IMR-90 (cell line): ENCODE results near the gene GNRH2. TPM values are rescaled to one million over a fixed set of nuclear protein-coding genes. Genes with fewer than 3 reads are reported as not detected.

Experiments used
- ATAC-seq: fragments of 200-7000 bp; cut with Tn5 transposase; 2 replicates; pipeline ENCODE4 v1.9.1; 2020; ENCODE audit warnings: low read depth, mild to moderate bottlenecking, moderate library complexity
- BruUV-seq: library from RNA; stranded (reverse); fragments of 400-500 nt; replicated peaks from 2 replicates; lab custom pipeline; 2021; lab: Mats Ljungman, UMichigan
- CTCF ChIA-PET: fragments of 300-600 bp; formaldehyde crosslinking; extraction: SDS; loops from one replicate; lab custom pipeline; 2021; ENCODE audit warnings: antibody characterized with exemption; lab: Yijun Ruan, JAX
- POLR2A ChIA-PET: fragments of 300-600 bp; sonication (Branson Sonifier 250); formaldehyde crosslinking; loops from one replicate; lab custom pipeline; 2022; ENCODE audit warnings: antibody characterized with exemption; ENCODE audit not compliant: unreplicated experiment; lab: Charles Lee
- DNase-seq: peaks from one replicate; pipeline ENCODE4 v3.0.0; 2013
- H2AFZ ChIP-seq: replicated peaks from 2 replicates; pipeline ENCODE3; 2013; ENCODE audit warnings: low read length, mild to moderate bottlenecking; ENCODE audit not compliant: poor library complexity
- H2AK5ac ChIP-seq: 2 replicates; pipeline ENCODE4 v1.6.1; 2013; ENCODE audit warnings: low read depth, low read length, inconsistent platforms
- H2AK9ac ChIP-seq: replicated peaks from 2 replicates; pipeline ENCODE3; 2013; ENCODE audit warnings: mild to moderate bottlenecking, low read depth, low read length, moderate library complexity; ENCODE audit not compliant: poor library complexity
- H2BK120ac ChIP-seq: 2 replicates; pipeline ENCODE4 v1.6.1; 2013; ENCODE audit warnings: low read depth, low read length, inconsistent platforms
- H2BK15ac ChIP-seq: 3 replicates; pipeline ENCODE4 v1.6.1; 2013; ENCODE audit warnings: low read depth, low read length, inconsistent platforms
- H2BK20ac ChIP-seq: 2 replicates; pipeline ENCODE4 v1.6.1; 2013; ENCODE audit warnings: low read depth, mild to moderate bottlenecking, inconsistent platforms, low read length, moderate library complexity
- H2BK5ac ChIP-seq: 2 replicates; pipeline ENCODE4 v1.6.1; 2013; ENCODE audit warnings: mild to moderate bottlenecking, low read depth, low read length, inconsistent platforms; ENCODE audit not compliant: poor library complexity, severe bottlenecking
- H3K14ac ChIP-seq: replicated peaks from 2 replicates; pipeline ENCODE4 v1.6.1; 2013; ENCODE audit warnings: low read depth, low read length, inconsistent platforms
- H3K18ac ChIP-seq: 2 replicates; pipeline ENCODE4 v1.6.1; 2013; ENCODE audit warnings: low read depth, low read length, control low read depth
- H3K23ac ChIP-seq: 2 replicates; pipeline ENCODE4 v1.6.1; 2013; ENCODE audit warnings: low read depth, low read length, inconsistent platforms
- H3K27ac ChIP-seq: 2 replicates; pipeline ENCODE4 v1.5.1; 2013; ENCODE audit warnings: mild to moderate bottlenecking, control low read depth, low read length; ENCODE audit not compliant: insufficient read depth
- H3K27me3 ChIP-seq: 2 replicates; pipeline ENCODE4 v1.6.1; 2013; ENCODE audit warnings: low read length; ENCODE audit not compliant: control insufficient read depth, insufficient read depth
- H3K36me3 ChIP-seq: 2 replicates; pipeline ENCODE4 v1.6.1; 2013; ENCODE audit warnings: low read length, mixed read lengths; ENCODE audit not compliant: control insufficient read depth, insufficient read depth
- H3K4ac ChIP-seq: 2 replicates; pipeline ENCODE4 v1.6.1; 2013; ENCODE audit warnings: low read depth, low read length, inconsistent platforms
- H3K4me1 ChIP-seq: 2 replicates; pipeline ENCODE4 v1.6.1; 2013; ENCODE audit warnings: low read length, mixed read lengths; ENCODE audit not compliant: control insufficient read depth, insufficient read depth
- H3K4me2 ChIP-seq: 2 replicates; pipeline ENCODE4 v1.6.1; 2013; ENCODE audit warnings: low read depth, mild to moderate bottlenecking, control low read depth, low read length, moderate library complexity
- H3K4me3 ChIP-seq: 2 replicates; pipeline ENCODE4 v1.5.1; 2013; ENCODE audit warnings: low read depth, mild to moderate bottlenecking, control low read depth, low read length, moderate library complexity; ENCODE audit not compliant: insufficient read depth
- H3K56ac ChIP-seq: 2 replicates; pipeline ENCODE4 v1.6.1; 2013; ENCODE audit warnings: low read length, inconsistent platforms; ENCODE audit not compliant: insufficient read depth; ENCODE audit errors: extremely low read depth
- H3K79me1 ChIP-seq, 2 experiments: 2 replicates each; pipeline ENCODE4 v1.6.1; 2013; ENCODE audit warnings: low read length in 2 of 2, inconsistent platforms in 1 of 2, low read depth in 1 of 2
- H3K9ac ChIP-seq: 2 replicates; pipeline ENCODE4 v1.6.1; 2013; ENCODE audit warnings: low read depth, low read length, control low read depth
- H3K9me1 ChIP-seq: 2 replicates; pipeline ENCODE4 v1.6.1; 2013; ENCODE audit warnings: low read length, inconsistent platforms; ENCODE audit not compliant: insufficient read depth
- H3K9me3 ChIP-seq: 2 replicates; pipeline ENCODE4 v1.6.1; 2013; ENCODE audit warnings: low read length; ENCODE audit not compliant: control insufficient read depth, insufficient read depth
- H4K20me1 ChIP-seq: 2 replicates; pipeline ENCODE4 v1.6.1; 2013; ENCODE audit warnings: low read length, inconsistent platforms; ENCODE audit not compliant: insufficient read depth
- H4K5ac ChIP-seq: 2 replicates; pipeline ENCODE4 v1.6.1; 2013; ENCODE audit warnings: mild to moderate bottlenecking, low read depth, low read length, control low read depth
- H4K8ac ChIP-seq, 2 experiments: 2 replicates each; pipeline ENCODE4 v1.6.1; 2013; ENCODE audit warnings: low read depth in 2 of 2, low read length in 2 of 2, control low read depth in 1 of 2, inconsistent platforms in 1 of 2
- H4K91ac ChIP-seq: 2 replicates; pipeline ENCODE4 v1.6.1; 2013; ENCODE audit warnings: low read depth, low read length, inconsistent platforms; ENCODE audit not compliant: insufficient read depth
- BHLHE40 ChIP-seq: fragments of 150-350 bp; IDR thresholded peaks from 2 replicates; pipeline ENCODE4 v1.6.1; 2016; ENCODE audit warnings: mild to moderate bottlenecking, low read depth, low read length
- CEBPB ChIP-seq: IDR thresholded peaks from 2 replicates; pipeline ENCODE4 v1.6.1; 2012; ENCODE audit warnings: low read depth, low read length, improper control_type of control experiment
- CHD1 ChIP-seq: IDR thresholded peaks from 2 replicates; pipeline ENCODE4 v1.6.1; 2012; ENCODE audit warnings: low read depth, low read length, improper control_type of control experiment
- CTCF ChIP-seq: conservative IDR thresholded peaks from 2 replicates; pipeline ENCODE4 v1.5.1; 2012; ENCODE audit warnings: mild to moderate bottlenecking, low read depth, low read length, improper control_type of control experiment
- FOS ChIP-seq: fragments of 150-350 bp; IDR thresholded peaks from 2 replicates; pipeline ENCODE4 v1.6.1; 2016; ENCODE audit warnings: low read depth, low read length
- NFE2L2 ChIP-seq: fragments of 150-350 bp; IDR thresholded peaks from 2 replicates; pipeline ENCODE4 v1.6.1; 2016; ENCODE audit warnings: low read depth, mild to moderate bottlenecking, low read length
- POLR2A ChIP-seq: IDR thresholded peaks from 2 replicates; pipeline ENCODE4 v1.6.1; 2012; ENCODE audit warnings: mild to moderate bottlenecking, low read depth, low read length
- RFX5 ChIP-seq: IDR thresholded peaks from 2 replicates; pipeline ENCODE4 v1.8.0; 2012; ENCODE audit warnings: low read depth, mild to moderate bottlenecking, low read length, moderate library complexity
- SMC3 ChIP-seq: fragments of 150-350 bp; IDR thresholded peaks from 2 replicates; pipeline ENCODE4 v1.6.1; 2016; ENCODE audit warnings: low read depth, mild to moderate bottlenecking, antibody characterized with exemption, low read length, moderate library complexity
- WGBS, 2 experiments: methylation state at CpG; one replicate each; pipeline versions ENCODE4 v1.1.5 to v1.1.7; 2013; ENCODE audit warnings: missing lambda C conversion rate in 2 of 2; ENCODE audit not compliant: insufficient read length in 1 of 2; ENCODE audit errors: extremely low coverage in 2 of 2; 5-methylcytosine and 5-hydroxymethylcytosine counted together
- dilution Hi-C: fragments of 300-500 bp; cut with HindIII; formaldehyde crosslinking; loops from one replicate; pipeline ENCODE4 v1.14.3; 2018; ENCODE audit warnings: low sequenced_read_pairs; ENCODE audit not compliant: unreplicated experiment
- in situ Hi-C: fragments of 300-500 bp; cut with MboI; formaldehyde crosslinking; loops from 3 replicates; pipeline ENCODE4 v1.14.3; 2019; ENCODE audit warnings: low sequenced_read_pairs, inconsistent platforms, mixed read lengths
- intact Hi-C: fragments of 100-400 bp; cut with micrococcal nuclease; formaldehyde crosslinking; loops from 2 replicates; pipeline ENCODE4 v1.10.0; 2022
- polyA plus RNA-seq, 3 experiments: library from polyadenylated mRNA; depleted of rRNA; stranded (reverse); fragments of >200 nt; gene quantifications; 2 replicates each; pipeline ENCODE4 v1.2.3, GENCODE V29; 2012; ENCODE audit warnings: low replicate concordance in 1 of 3
- total RNA-seq: library from RNA; depleted of rRNA; stranded (reverse); fragments of >200 nt; gene quantifications from 2 replicates; pipeline ENCODE4 v1.2.3, GENCODE V29; 2012

Gene GNRH2
- total and polyA plus RNA-seq, 2 of the 4 experiments (the other 2 are of a cell fraction): 0.18 to 0.21 TPM

- no peak for TF ChIP-seq NFE2L2
Measured at GRCh38 chr20:3010985-3011723, 32.3 kb upstream of the GNRH2 start (continued).

GRCh38 chr20:3011752-3012151, 31.7 kb upstream of the GNRH2 start:
- ATAC-seq: no peak; the same call in 1 of the 2 replicates
- dilution Hi-C loops: no loop called here
- H3K27ac ChIP-seq: no peak overlapping the region

More at GRCh38 chr20:3011752-3012151, 31.7 kb upstream of the GNRH2 start:
- H3K36me3 ChIP-seq: peaks cover 20% of the 10 kb centered on the region
- H3K18ac ChIP-seq: no peak overlapping the region
- no peak overlapping the region for H3K14ac ChIP-seq
- no peak overlapping the region for H2BK15ac ChIP-seq
- peaks cover 8% of the 10 kb centered on the region for H3K4me1 ChIP-seq
- H3K4me2 ChIP-seq: no peak overlapping the region
- peaks cover 13% of the 10 kb centered on the region; the same call in 1 of the 2 replicates for H4K20me1 ChIP-seq
- in situ Hi-C loops: no loop called here
- no CpG with 5 or more reads among the region's 3 CpGs for WGBS, 2 experiments
- no peak for DNase-seq
- intact Hi-C loops: no loop called here
- BruUV-seq: no TSS peak
- no peak overlapping the region for H2BK5ac ChIP-seq
- no peak overlapping the region for H2BK20ac ChIP-seq
- H3K23ac ChIP-seq: no peak overlapping the region
- no peak overlapping the region for H3K56ac ChIP-seq
- H4K91ac ChIP-seq: no peak overlapping the region
- H4K5ac ChIP-seq: no peak overlapping the region
- H3K79me1 ChIP-seq: 0 out of 4 replicates have a peak, but pooled peaks cover 0 to 9% of the 10 kb centered on the region in 2 experiments
- H3K9me1 ChIP-seq: peaks cover 13% of the 10 kb centered on the region
- no peaks in the 10 kb centered on the region for H3K9me3 ChIP-seq
- ChIA-PET CTCF (interaction anchor here (0.6 to 1.1 kb wide), 4 partner anchors 11 to 185 kb away, joined by 3 to 4 read pairs (median 3); no protein-coding TSS in a partner anchor), POLR2A (no interaction called here)
- H3K4me3 ChIP-seq: no peak overlapping the region
- H3K4ac ChIP-seq: no peak overlapping the region
- H4K8ac ChIP-seq: no peak overlapping the region
- H2AK5ac ChIP-seq: no peak overlapping the region
- H2AFZ ChIP-seq: no peak overlapping the region
- no peak overlapping the region for H2BK120ac ChIP-seq
- TF ChIP-seq BHLHE40: no peak
- no peak for TF ChIP-seq CEBPB
- no peak for TF ChIP-seq CTCF
- no peak for TF ChIP-seq NFE2L2
- no peak for TF ChIP-seq CHD1
- TF ChIP-seq SMC3: no peak
- no peak for TF ChIP-seq FOS
- TF ChIP-seq RFX5: no peak
- TF ChIP-seq POLR2A: no peak
- no peak overlapping the region for H2AK9ac ChIP-seq
- no peaks in the 10 kb centered on the region for H3K27me3 ChIP-seq
- no peak overlapping the region for H3K9ac ChIP-seq
